Left renal cortex interstitium (tissue), 4 donors: ENCODE results near the gene RPL39L. TPM values are rescaled to one million over a fixed set of nuclear protein-coding genes. Genes with fewer than 3 reads are reported as not detected.
"Not testable (repeated sequence)": the region's sequence is repeated elsewhere in the genome, so short reads cannot be mapped to it uniquely, and the experiment has no call there.

Experiments used
- DNase-seq, 4 donors: peaks; one replicate each; pipeline ENCODE4 v3.0.0-alpha.2; 2013; ENCODE audit warnings: low read depth in 4 of 4, low spot score in 2 of 4, missing footprints in 1 of 4
- polyA plus RNA-seq, 4 donors: library from polyadenylated mRNA; unstranded; fragments of 120-200 nt; gene quantifications; one replicate each; pipeline ENCODE4 v1.2.1, GENCODE V29; 2013; ENCODE audit not compliant: insufficient read length in 4 of 4

The RPL39L gene
- polyA plus RNA-seq: 10 to 100 TPM; 17.3 to 27.0 (median 18.9) TPM

DNA sequence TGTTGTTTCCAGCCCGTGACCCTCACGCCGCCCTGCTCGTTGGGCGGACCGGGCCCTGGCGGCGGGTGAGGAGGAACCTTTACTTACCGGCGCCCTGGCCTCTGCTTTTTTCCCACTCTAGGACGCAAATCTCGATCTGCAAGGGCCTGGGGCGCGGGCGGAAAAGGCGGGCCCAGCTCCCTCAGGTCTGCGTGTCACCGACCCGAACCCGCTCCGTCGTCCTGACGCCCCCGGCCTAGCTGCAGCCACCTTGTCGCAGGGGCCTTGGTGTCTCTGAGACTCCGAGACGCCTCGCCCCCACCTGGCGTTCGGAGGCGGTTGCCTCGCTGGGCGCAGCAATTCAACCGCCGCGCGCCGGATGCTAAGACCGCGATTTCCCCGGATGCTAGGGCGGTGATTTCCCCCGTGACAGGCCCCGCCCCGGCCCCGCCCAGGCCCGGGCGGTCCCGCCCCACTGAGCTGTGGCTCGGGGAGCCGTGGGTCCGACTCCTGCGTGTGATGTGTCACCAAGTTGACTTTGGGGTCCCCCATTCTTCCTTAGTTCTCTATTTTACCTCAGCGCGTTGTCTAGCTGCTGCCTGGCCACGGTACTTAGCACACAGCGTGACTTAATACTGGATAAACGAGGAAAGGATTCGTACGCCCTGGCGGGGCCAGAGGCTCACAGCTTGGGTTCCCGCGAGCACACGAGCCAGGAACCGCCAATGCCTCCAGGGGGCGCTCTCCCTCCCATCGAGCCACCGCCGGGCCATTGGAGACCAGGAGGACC is at the start of gene RPL39L:
Gene RPL39L, minus strand, starts transcription at position 371 of the 769 bp plus-strand sequence. CDS start 18,196 bp downstream, outside the sequence.
- DNase-seq: peak; percentile 78 to 88 (median 80)

DNA sequence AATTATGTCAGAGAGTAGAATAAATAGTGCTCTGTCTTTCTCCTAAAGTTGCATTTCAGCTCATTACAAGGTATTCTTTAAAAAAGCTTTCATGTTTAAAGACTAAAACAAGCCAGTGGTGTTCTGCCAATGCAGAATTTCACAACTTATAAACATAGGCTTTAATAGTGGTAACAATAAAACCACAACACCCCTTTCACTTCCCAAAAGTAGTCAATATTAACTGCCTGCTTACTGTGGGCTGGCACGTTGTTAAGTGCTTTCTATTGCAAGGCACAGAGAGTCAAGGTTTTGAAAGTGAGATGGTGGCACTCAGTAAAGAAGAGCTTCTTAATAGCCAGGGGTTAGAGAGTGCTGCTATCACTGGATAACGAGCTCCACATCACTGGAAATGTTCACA is 49.6 kb upstream of the RPL39L start:
- no peak for DNase-seq

DNA sequence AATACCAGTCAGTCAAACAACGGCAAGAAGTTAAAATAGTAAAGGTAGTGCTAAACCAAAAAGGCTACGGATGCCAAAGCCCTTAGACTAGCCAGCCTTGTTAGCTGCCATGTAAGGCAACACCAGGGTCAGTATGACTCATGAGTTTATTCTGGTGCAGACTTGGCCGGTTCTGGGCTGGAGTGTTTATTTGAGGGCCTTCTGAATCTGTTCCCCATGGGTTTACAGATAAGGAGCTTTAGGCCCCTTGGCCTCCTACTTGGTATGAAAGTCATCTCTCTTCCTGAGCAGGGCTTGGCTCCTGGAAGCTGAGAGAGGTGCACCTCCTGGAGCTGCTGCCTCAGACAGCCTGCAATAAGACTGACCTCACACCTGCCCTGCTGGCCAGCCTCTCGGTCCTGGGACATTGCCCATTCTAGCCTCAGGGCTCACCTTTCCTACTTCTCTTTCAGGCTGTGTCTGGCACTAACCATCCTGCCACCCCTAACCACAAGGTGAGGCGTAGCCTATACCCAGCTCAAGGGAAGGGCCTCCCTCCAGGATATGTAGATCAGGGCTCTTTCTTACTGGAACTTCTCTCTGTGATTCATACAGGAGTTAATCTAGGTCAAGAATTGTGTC is 47.6 kb upstream of the RPL39L start:
- DNase-seq: no peak

DNA sequence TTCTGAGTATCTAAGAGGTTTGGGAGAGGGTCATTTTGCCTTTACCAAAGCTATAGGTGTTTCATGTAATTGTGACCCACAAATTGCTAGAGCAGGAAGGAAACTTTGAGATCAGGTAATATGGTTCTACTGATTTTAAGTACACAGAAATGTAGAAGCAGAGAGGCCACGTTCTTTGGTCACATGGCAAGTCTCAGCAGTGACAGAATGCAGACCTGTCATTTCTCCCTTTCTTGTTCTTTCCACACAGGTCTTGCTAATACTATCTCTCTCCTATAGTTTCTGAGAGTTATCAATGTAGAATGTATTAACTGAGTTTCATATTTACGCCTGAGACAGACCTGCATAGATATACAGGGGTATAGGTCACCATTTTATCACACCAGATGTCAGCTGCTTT is 47.1 kb upstream of the RPL39L start:
- DNase-seq: no peak

DNA sequence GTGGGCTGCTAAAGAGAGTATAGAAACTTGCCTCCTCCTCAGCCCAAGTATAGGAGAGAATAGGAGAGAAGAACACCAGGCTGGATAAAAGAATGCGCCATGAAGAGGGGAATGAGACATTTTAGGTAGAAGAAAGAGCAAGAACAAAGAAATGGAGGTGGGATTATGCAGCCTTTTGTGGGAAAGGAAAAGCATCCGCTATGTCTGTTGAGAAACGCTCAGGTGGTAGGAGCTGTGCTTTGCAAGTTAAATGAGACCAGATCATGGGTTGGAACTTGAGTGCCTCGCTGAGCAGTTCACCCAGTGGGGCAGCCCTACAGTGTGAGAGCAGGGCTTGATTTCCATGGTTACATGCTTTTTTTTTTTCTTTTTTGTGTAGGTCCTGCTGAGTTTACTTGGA is 46.5 kb upstream of the RPL39L start:
- DNase-seq: no peak

DNA sequence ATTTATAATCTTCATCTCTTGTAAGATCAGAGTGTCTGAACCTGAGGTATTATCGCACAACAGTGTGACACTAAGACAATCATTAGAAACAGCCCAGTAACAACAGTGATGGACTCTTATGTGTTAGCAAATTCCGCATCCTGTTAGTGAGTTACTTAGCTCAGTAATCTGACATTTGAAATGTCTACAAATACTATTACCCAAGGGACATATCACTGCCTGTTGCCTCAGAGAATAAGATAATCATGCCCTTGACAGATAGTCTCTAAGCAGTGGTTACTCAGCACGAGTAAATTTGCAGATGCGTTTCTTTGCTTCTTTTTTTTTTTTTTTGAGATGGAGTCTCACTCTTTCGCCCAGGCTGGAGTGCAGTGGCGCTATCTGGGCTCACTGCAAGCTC is 44.6 kb upstream of the RPL39L start:
- DNase-seq: no peak

DNA sequence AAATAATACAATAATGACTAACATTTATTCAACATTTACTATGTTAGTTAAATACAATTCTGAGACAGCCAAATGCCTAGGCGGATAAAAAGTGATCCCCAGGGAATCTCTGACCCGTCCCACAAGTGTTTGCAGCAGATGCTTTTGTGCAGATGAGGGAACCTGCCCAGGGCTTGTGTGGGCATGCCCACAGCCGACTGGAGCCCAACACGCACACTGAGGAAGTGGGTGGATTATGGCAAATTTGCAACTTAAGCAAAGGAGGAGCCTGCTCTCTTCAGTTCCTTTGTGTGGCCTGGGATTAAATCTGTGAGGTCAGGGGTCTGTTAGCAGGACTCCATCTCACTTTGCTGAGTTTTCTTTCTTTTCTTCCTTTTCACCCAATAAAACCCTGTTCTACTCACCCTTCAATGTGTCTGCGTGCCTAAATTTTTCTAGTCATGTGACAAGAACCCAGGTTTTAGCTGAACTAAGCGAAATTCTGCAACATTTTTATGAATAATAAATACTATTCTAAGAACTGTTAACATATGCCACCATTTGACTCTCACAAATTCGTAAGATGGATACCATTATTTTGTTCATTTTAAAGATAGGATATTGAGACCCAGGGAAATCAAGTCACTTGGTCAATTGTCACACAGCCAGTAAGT is 44.0 kb upstream of the RPL39L start:
- DNase-seq: no peak

DNA sequence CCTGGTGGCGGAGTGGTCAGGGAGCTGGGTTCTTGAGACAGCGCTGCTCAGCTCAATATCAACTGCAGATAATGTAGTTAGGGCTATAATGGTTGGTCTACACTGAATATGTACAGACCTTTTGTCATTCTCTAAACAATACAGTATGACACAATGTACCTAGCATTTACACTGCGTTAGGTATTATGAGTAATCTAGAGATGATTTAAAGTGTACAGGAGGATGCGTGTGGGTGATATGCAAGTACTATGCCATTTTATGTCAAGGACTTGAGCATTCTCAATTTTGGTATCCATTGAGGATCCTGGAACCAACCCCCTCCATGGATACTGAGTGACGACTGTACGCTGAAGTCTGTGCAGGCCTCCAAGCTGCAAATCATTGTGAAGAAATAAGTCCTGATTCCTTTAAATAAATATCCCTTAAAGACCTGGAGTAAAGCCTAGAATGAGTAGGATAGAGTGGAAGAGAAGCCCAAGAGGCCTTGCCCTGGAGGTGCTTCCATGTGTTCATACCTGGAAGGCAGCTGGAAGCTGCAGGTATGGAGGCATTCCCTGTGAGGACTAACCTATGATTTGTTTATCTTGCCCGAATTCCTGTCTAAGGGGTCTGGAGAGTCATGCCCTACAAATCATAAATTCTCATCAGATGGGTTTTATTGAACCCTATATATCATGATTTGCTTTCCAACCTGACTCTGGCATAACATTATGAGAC is 42.3 kb upstream of the RPL39L start:
- no peak for DNase-seq

DNA sequence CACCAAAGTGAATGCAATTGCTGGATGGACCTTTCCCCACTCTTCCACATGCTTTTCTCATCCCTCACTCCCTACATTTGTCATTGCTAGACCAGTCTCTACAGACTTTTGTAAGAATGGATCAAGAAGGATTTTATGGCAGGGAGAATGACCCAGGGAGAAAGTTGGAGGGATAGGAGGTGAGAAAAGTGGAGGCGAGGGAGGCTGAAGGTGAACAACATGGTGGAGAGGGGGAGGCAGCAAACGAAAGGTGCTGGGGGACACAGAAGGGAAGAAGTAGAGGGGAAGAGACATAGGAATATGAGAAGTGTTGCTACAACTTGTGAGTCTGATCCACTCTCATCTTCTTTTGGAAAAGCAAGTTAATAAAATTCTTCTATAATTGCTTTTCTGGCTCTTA is 33.6 kb upstream of the RPL39L start:
- DNase-seq: no peak

DNA sequence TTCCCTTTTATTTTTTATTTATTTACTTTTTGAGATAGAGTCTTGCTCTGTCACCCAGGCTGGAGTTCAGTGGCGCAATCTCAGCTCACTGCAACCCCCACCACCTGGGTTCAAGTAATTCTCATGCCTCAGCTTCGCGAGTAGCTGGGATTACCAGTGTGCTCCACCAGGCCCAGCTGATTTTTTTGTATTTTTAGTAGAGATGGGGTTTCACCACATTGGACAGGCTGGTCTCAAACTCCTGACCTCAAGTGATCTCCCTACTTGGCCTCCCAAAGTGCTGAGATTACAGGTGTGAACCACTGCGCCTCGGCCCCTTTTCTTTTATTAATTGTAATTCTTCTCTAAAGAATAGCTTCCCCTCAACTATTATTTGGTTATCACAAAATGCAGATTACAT is 31.6 kb upstream of the RPL39L start:
- DNase-seq: not testable (repeated sequence)

DNA sequence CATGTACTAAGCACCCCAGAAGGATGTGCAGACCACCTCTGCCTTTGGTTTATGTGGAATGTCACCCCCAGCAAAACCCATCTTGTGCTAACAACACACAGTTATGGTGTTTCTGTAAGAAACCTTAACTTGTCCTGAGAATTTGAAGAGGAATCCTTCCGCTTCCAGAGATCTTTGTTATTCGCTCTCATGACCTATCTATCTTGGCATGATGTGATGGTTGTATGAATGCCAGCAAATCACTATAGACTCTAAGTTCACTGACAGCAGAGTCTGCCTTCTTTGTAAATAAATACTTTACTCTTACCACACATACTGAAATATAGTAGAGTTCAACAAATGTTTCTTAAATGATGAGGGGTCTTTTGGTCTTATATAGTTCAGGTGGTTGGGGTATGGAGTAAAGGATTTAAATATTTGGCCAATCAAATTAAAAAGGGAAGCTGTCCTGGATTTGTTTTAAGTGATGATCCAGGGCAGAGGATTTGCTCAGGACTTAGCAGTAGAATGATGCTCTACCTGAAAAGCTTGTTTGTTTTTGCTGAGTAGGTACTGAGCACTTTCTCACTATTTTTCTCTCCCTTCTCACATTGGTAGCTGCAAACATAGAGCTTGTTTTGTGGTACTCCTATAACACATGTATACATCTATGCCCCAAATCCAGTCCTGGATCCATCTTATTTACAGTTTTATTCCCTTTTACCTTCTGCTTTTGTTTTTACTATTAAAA is 30.1 kb upstream of the RPL39L start:
- DNase-seq: no peak

DNA sequence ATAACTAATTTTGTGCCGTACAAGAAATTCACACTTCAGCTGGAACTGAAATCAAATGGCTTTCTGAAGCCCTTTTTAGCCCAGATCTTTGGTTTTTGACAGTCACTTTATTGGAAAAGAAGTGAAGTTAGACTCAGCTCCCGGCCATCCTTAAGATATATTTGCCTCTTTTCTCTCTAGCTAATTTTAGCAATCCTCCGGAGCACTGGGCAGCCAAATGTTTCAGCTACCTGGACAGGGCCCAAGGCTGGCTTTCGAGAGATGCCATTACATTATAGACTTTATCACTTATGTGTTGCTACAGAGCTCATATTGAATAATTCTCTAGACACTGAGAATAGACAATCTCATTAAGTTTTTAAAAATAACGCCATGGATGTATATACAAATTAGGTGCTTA is 28.5 kb upstream of the RPL39L start:
- DNase-seq: no peak

DNA sequence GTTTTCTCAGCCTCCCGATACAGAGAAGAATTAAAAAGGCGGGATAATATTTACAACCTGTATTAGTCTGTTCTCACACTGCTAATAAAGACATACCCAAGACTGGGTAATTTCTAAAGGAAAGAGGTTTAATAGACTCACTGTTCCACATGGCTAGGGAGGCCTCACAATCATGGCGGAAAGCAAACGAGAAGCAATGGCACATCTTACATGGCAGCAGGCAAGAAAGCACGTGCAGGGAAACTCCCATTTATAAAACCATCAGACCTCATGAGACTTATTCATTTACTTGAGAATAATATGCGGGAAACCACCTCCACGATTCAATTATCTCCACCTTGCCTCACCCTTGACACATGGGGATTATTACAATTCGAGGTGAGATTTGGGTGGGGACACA is 27.5 kb upstream of the RPL39L start:
- DNase-seq: no peak

DNA sequence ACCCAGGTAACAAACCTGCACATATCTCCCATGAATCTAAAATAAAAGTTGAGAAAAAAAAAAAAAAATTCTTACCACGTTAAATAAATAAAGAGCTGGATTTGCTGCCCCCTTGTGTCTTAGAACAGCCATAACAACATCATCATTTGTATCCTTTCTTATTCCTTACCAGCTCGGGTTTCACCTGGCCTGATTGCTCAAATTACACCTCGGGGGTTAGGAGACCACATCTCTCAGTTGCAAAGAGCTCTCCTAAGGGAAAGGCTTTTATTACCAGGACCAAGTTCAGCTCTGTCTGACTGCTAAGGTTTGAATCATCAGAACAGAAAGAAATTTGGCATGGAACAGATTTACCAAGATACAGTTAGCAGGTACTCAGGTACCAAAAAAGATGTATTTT is 25.8 kb upstream of the RPL39L start:
- DNase-seq: peak; percentile 45 to 80 (median 52)

DNA sequence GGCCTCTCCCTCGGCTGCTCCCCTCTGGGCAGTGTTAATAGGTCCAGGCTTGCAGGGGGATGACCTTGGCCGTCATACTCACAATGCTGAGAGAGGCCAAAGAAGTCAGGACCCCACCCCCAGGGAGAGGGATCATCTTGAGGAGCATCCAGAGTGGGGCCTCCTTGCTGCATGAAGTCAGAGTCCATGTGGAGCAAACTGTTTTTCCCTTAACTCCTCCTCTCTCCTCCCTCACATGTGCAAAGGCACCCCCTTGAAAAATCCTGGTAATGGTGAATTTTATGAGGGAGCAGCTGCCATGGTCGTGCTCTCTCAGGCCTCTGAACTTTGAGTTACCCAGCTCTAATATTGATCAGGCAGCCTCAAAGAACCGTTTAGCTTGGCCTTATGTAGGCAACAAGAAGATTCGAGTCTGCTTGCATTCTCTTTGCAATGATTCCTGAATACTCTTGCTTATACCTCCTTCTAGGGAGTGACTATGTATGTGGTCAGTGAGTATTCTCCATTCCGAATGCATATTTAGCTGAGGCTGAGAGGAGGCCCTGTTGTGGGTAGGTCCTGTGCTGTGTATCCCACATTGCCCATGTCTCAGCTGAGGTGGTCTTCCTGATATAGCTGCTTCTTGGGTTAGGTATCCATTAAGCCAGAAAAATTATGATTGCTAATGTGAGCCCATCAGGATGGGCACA is 23.1 kb upstream of the RPL39L start:
- DNase-seq: no peak

DNA sequence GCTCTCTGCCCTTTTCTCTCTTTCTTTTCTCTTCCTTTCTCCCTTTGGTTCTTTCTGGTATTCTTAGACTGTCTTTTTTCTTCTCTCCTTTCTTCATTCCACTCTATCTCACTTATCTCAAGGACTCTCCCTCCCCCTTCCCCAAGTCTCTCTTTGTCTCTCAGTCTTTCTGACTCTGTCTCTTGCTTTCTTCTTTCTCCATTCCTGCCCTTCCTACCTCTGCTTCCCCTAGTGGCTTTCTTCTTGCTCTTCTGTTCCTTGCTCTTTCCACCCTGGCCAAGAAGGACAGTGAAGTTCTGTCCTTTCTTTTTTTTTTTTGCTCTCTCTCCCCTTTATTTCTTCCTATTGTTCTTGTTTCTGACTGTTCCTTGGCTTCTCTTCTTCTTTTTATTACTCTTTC is 22.3 kb upstream of the RPL39L start:
- DNase-seq: no peak

DNA sequence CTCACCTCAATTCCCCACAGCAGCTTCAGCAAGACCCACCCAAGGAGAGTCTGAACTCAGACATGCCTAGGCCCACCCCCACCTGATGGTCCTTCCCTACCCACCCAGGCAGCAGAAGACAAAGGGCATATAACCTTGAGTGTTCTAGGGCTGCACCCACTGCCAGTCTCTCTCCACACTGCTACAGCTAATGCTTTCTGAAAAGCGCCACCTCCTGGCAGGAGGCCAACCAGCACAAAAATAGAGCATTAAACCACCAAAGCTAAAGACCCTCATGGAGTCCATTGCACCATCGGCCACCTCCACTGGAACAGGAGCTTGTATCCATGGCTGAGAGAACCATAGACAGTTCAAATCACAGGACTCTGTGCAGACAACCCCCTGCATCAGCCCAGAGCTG is 11.3 kb upstream of the RPL39L start:
- DNase-seq: no peak

DNA sequence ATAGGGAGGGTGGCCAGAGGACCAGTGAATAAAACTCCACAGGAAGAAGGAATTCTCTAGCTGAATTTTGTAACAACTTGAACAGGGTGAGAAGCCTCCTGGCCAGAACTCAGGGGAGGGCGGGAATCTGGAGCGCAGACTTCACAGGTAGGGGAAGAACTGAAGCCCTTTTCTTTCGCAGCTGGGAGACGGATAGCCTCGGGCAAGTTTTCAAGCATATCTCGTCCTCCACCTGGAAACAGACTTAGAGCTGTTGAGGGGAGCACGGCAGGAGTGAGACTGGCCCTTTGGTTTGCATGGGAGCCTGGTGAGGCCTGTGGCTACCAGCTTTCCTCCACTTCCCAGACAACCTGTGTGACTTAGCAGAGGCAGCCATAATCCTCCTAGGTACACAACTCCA is 10.9 kb upstream of the RPL39L start:
- DNase-seq: no peak

DNA sequence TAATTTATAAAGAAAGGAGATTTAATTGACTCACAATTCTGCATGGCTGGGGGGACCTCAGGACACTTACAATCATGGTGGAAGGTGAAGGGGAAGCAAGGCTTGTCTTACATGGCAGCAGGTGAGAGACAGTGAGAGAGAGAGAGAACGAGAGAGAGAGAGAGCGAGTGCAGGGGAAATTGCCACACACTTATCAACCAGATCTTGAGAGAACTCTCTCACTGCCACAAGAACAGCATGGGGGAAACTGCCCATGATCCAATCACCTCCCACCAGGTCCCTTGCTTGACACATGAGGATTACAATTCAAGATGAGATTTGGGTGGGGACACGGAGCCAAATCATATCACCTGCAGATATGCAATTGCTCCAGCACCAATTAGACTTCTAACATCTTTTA is 7.1 kb upstream of the RPL39L start:
- DNase-seq: no peak
